CD1c-positive myeloid dendritic cell (primary cell): ENCODE measurements around the gene POLA1.
"Not testable (repeated sequence)": the region's sequence is repeated elsewhere in the genome, so short reads cannot be mapped to it uniquely, and the experiment has no call there.

Experiments used
- DNase-seq: peaks from one replicate; pipeline ENCODE4 v3.0.0-alpha.2; 2016; ENCODE audit errors: extremely low spot score

Gene POLA1, protein sequence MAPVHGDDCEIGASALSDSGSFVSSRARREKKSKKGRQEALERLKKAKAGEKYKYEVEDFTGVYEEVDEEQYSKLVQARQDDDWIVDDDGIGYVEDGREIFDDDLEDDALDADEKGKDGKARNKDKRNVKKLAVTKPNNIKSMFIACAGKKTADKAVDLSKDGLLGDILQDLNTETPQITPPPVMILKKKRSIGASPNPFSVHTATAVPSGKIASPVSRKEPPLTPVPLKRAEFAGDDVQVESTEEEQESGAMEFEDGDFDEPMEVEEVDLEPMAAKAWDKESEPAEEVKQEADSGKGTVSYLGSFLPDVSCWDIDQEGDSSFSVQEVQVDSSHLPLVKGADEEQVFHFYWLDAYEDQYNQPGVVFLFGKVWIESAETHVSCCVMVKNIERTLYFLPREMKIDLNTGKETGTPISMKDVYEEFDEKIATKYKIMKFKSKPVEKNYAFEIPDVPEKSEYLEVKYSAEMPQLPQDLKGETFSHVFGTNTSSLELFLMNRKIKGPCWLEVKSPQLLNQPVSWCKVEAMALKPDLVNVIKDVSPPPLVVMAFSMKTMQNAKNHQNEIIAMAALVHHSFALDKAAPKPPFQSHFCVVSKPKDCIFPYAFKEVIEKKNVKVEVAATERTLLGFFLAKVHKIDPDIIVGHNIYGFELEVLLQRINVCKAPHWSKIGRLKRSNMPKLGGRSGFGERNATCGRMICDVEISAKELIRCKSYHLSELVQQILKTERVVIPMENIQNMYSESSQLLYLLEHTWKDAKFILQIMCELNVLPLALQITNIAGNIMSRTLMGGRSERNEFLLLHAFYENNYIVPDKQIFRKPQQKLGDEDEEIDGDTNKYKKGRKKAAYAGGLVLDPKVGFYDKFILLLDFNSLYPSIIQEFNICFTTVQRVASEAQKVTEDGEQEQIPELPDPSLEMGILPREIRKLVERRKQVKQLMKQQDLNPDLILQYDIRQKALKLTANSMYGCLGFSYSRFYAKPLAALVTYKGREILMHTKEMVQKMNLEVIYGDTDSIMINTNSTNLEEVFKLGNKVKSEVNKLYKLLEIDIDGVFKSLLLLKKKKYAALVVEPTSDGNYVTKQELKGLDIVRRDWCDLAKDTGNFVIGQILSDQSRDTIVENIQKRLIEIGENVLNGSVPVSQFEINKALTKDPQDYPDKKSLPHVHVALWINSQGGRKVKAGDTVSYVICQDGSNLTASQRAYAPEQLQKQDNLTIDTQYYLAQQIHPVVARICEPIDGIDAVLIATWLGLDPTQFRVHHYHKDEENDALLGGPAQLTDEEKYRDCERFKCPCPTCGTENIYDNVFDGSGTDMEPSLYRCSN (N-terminal part only)

DNA sequence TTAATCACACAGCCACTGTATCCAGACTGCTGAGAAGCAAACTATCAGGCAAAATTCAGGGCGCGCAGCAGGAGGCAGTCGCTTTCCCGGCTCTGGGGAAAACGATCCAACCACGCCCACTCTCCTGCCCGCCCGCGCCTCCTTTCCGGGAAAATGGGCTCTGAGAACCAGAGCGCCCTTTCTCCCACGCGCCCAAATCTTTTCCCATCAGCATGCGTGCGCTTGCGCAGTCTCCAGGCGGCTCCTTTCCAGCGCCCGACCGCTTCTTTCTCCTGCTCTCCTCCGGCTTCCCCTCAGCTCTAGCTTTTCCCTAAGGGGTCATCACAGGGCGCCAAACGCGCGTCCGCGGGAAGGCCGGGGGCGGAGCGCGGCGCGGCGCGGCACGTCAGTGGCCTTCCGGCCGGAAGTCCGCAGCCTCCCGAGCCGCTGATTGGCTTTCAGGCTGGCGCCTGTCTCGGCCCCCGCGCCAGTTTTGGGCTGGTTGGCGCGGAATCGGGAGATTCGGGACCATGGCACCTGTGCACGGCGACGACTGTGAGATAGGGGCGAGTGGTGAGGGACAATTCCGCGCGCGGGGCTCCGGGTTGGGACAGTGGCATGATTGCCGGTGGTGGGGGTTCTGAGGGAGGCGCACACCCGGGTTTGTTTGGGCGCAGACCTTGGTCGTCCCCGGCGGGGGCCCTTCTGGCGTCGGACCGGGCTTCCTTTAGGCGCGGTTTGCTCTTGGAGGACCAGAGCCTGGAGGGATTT lies at the start of gene POLA1:
TSS of gene POLA1 (plus strand) at position 466 of the 750 bp plus-strand sequence. CDS start at position 510, 44 bp downstream.
- peak; percentile 91 for DNase-seq

DNA sequence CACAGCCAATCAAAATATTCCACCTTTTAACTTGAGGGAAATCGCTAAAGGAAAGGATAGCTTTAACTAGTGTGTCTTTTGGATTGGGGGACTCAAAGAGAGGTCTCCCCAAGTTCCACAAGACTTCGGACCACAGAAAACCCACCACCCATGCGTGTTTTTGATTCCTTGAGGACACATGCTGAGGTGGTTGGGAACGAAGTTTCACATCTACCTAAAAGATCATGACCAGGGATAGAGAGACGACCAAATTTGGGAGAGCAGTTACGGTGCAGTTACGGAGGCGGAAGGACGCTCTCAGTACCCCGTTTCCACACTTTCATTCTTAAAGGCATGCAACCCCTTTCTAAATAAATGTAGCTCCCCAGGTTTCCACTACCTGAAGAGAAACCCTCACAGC lies 47.7 kb upstream of the POLA1 start:
- no peak for DNase-seq

DNA sequence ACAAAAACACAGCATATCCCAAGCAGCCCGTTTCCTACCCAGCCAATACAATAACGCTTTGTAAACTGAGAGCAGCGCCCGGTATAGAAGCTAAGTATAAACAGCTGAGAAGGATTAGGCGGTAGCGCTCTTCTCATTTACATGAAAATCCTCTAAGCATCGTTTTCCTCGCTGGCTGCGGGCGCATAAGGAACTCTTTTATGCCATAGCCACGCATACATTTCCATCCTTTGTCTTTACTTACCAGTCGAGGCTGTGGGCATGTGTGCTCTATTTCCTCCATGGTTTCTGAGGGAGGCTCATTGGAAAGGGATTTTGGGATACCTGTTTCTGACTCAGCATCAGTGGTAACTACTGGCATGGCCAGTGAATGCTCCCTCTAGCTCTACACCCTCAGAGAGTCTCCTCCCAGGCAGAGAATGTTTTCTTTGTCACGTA lies 47.0 kb upstream of the POLA1 start:
- DNase-seq = no peak

DNA sequence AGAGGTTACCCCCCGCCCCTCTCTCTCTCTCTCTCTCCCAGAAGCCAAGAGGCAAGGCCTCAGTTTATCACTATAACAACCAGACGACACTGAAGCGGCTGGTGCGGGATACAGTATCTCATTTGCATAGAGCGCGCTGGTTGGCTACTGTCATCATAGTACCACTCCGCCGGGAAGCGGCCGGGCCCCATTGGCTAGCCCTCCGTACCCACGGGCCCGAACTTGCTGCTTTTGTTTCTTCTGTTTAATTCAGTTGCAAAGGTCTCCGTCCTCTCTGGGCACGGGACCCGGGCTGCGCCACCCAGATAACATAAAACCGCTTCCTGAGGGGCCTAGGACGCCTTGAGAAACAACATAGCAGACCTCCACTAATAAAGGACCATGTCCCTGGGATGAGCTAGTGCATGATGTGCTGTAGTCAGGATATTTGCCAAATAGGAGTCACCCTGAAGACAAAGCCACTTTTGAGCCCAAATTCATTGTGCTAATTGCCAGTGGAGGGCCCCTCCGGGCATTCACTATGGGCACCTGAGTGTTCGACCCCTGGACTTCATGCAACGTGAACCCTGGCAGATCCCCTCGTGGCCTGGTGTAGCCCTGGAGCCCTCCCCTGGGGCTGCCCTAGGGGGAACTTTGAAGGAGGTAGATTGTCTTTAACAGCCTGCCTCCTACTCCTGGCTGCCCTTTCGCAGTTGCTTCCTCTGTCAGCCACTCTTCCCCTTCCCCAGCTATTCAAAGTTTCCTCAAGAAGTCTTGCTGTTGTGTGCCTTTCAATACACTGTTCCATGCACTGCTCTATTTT lies 46.3 kb upstream of the POLA1 start, which contains the start of gene PCYT1B:
TSS of gene PCYT1B (minus strand) at position 91 of the 802 bp plus-strand sequence. CDS start 242 bp downstream, outside the sequence.
- peak; percentile 38 for DNase-seq

DNA sequence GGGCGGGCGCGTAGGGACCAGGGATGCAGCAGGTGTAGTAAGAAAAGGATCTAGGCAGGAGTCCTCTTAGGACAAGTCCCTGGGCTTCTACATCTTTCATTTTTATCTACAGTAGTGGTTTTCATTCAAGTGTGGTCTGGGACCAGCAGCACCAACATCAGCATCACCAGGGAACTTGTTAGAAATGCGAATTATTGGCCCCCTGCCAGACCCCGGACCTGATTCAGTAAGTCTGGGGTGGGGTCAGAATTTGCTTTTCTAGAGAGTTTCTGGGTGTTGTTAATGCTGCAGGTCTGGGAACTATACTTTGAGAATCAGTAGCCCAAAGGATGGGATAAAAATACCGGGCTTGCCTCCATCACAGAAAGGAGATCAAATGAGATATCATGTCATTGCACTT lies 45.2 kb upstream of the POLA1 start:
- no peak for DNase-seq

DNA sequence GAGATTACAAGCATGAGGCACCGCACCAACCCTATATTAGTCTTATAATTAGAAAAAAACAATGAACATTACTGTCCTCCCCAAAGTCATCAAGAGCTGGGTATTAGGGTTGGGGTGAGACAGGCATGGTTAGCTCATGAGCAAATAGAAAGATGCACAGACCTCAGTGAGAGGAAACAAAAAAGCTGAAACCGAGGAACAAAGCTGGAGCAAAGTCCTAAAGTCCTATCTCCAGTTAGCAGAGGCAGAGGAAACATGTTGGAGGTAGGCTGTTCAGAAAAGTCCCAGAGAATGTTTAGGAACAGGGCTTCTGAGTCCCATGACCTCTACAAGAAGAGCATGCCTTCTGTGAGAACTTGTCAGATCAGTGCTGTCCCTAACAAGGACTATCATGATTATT lies 41.9 kb upstream of the POLA1 start:
- no peak for DNase-seq

DNA sequence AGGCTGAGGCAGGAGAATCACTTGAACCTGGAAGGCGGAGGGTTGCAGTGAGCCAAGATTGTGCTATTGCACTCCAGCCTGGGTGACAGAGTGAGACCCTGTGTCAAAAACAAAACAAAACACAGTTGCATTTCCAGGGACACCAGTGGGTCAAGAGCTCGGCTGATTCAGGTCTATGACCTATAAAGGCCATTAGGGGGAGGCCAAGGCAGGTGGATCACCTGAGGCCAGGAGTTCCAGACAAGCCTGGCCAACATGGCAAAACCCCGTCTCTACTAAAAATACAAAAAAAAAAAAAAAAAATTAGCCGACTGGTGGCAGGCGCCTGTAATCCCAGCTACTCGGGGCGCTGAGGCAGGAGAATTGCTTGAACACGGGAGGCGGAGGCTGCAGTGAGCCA lies 38.0 kb upstream of the POLA1 start:
- DNase-seq = not testable (repeated sequence)

DNA sequence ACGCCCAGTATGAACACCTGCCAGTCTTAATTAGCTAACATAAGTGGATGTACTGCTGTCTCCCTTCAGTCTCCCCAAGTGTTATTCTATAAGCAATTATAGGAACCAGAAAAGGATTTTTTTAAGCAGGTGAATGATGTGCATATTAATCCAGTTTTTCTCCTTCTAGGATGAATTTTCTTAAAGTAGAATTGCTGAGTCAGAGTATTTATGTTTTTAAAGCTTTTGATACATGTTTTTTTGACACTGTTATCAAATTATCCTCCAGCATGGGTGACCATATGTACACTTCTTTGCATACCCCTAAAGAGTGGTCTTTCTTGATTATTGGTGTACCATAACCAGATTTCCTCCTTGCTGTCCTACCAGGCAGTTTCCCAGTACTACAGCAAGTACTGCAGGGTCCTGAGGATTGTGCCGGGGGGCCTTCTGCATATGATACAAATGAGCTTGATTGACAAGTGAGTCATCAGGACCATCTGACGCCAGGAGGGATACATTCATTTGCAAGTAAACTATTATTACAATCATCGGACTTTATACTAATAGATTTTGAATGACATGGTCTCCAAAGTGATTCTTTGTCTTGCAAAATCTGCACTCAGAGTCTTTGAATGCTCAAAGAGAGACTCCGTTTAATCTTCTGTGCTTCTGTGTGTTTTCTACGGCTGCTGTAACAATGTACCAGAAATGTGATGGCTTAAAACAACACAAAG lies 35.9 kb upstream of the POLA1 start:
- no peak for DNase-seq

DNA sequence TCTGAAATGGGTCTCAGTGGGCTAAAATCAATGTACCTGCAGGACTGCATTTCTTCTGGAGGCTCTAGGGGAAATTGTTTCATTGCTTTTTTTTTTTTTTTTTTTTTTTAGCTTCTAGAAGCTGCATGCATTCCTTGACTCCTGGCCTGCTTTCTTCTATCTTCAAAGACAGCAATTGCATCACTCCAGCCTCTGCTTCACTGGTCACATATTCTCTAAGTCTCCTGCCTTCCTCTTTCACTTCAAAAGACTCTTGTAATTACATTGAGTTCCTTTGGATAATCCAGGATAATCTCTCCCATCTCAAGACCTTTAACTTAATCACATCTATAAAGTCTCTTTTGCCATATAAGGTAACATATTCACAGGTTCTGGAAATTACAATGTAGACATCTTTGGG lies 35.3 kb upstream of the POLA1 start:
- DNase-seq = no peak

DNA sequence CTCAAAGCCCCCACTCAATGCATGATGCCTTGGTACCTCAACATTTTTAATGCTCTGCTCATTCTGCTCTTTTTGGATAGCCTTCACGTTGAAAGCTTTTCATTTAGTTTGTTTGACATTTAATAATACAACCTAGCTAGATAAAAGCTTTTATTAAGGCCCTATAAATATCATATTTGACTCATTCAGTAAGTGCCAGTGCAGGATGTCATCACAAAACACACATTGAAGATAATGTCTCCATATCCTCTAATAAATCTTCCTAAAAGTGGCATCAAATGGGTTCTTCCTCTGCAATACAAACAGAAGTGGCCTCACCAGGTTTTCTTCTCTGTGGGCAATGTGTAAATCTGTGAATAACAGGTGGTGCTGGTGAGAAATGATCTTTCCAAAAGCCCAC lies 34.6 kb upstream of the POLA1 start:
- no peak for DNase-seq

DNA sequence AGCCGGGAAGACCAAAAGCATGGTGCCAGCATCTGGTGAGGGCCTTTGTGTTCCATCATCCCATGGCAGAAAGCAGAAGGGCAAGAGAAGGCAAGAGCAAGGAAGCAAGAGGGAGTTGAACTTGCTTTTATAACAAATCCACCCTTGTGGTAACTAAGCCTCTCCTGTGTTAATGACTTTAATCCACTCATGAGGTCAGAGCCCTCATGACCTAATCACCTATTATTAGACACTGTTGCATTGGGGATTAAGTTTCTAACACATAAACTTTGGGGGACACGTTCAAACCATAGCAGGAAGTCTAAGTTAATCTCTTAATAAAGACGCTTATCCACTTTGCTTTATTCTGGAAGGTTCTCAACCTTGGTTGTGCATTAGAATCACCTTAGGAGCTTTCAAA lies 34.1 kb upstream of the POLA1 start:
- DNase-seq = no peak

DNA sequence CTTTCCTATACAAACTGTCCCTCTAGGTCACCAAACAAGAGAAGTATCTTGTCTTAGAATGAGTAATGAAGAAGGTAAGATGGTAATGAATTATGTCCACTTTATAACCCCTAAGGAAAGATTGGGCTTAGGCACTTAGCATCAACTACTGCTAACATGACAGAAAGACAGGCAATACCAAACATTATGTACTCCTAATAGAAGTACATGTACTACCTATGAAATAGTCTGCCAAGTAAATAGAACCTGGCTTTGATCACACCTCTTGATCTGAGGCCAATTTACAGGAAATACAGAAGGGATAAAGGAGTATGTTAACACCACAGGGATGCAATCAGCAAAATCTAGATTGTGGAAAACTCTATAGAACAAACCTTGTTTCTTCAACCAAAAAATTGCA lies 32.4 kb upstream of the POLA1 start:
- DNase-seq = no peak

DNA sequence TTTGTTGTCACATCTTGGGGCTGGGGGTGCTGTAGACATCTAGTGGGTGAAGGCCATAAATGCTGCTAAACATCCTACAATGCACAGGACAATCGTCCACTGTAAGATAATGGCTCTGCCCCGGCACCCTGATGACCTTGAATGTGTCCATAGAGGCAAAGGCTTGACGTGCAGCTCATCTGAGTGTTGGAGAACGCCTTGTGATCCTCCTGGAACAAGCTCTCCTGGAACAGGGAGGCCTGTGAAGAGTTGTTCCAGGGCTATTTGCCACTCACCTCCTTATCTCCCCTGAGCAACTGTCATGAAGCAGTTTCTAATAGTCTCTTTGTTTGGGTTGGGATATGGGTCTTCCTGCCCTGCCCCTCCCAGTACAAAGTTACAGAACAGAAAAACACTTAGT lies 31.4 kb upstream of the POLA1 start:
- no peak for DNase-seq

DNA sequence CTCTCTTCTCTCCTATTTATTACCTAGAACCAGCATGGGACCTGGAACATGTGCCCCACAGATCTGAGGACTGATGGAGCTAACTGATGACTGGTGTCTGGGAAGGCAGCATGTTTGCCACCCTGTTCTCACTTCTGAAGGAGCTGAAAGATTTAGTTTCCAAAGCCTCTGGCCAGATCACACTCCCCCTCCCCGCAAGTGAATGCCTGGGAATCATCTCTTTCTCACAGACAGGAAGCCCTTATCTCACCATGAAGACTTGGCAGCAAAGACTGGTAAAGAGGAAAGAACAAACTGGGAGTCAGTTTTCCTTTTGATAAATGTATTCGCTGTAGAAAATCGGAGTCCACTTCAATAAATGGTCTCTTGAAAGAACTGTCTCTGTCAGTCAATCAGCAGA lies 25.6 kb upstream of the POLA1 start:
- DNase-seq = no peak

DNA sequence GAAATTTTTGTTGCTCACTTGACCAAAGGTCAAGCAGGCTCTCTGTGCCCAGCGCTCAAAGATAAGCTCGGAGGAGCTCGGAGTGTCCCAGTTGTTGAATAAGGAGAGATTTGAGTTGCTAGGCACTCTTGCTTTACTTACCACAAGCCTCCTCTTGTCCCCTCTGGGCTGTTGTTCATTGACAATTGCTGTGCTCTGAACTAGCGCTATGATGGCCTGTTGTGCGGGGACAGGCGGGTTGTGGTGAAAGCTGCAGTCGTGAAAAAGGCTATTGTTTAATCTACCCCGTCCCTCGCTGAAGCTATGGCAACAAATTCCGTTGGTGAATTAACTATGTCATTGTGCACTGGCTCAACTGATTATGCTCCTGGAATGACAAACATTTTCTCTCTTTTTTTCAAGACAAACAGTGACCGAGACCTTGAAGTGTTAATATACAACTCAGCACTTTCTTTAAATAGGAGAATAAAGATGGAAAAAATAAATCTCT lies 21.0 kb upstream of the POLA1 start:
- DNase-seq = no peak

DNA sequence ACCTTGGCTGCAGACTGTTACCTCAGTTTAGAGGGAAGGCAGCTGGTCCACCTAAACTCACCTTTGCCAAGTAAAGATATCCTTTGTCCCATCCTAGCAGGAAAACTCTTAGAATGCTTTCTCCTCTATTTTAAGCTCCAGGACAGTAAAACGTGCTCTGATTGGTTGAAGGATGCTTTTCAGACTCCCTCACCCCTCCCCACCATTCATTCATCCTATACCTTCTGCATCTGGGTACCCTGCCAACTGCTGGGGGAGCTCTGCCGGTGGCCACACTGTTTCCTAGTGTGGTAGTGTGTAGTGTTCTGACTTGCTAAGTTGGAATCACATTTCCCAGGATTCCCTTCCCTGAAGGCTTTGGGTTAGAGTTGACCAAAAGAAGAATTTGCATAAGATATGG lies 20.3 kb upstream of the POLA1 start:
- DNase-seq = no peak

DNA sequence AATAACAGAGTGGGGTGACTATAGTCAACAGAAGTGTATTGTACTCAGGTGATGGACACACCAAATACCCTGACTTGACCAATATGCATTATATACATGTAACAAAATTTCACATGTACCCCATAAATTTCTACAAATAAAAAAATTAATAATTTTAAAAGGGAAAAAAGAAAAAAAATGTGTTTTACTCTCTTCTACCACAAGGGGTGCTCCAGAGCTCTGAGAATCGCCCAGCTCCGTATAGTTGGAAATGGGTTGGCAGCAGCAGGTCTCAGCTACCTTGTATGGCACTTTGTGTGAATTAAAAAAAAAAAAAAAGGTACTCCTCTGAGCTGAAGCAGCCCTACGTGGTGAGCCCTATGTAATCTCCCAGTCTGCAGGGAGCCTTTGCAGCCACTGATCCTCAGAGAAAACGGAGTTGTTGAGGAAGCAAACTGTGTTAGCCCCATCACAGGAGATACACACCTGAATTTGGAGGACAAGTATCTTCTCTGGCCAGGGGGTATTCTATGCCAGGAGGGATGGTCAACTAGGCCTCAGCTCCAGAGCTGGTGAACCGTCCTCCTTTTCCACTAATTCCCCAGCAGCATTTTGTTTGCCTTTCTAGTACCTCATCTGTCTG lies 17.2 kb upstream of the POLA1 start:
- peak; percentile 20 for DNase-seq

DNA sequence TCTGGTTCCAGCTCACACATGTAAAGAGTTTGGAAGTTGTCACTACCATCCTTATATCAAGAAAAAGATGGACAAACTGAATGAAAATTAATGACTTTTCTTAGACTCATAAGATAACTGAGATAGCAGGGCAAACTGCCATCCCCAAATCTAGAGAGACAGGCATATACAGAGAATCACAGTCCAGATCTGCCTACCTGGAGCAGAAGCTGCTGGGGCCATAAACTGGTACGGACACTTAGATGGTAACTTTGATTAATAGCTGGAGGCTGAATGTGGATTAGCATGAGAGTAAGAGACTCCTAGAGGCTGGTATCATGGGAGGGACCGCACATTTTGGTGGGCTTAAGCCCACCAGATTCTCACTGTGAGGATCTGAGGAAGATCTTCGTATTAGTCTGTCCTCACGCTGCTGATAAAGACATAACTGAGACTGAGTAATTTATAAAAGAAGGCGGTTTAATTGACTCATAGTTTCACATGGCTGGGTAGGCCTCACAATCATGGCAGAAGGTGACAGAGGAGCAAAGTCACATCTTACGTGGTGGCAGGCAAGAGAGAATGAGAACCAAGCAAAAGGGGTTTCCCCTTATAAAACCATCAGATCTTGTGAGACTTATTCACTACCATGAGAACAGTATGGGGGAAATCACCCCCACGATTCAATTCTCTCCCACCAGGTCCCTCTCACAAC lies 10.8 kb upstream of the POLA1 start:
- no peak for DNase-seq
